SK-N-SH (cell line): ENCODE data around the gene HSPG2. TPM values are rescaled to one million over a fixed set of nuclear protein-coding genes. Genes with fewer than 3 reads are reported as not detected.
A peak's percentile ranks its signal among the peaks of the same experiment; 100 is the strongest.

ENCODE experiments used
- CTCF ChIA-PET: fragments of 300-600, 350-600 bp; formaldehyde crosslinking; extraction: SDS; loops from one replicate; lab custom pipeline; 2021; lab: Yijun Ruan, JAX
- POLR2A ChIA-PET: fragments of 350-600 bp; sonication (Branson Sonifier 250); formaldehyde crosslinking; extraction: SDS; loops from one replicate; lab custom pipeline; 2020; ENCODE audit warnings: antibody characterized with exemption, inconsistent platforms; lab: Yijun Ruan, JAX
- DNase-seq: peaks from one replicate; pipeline ENCODE4 v3.0.0; 2012
- H2AFZ ChIP-seq: fragments of 200-600 bp; sonication (generic); 2 replicates; pipeline ENCODE4 v1.8.1; 2016; ENCODE audit warnings: antibody characterized with exemption, mild to moderate bottlenecking, low read depth
- H3F3A ChIP-seq: fragments of 200-600 bp; sonication (generic); replicated peaks from 2 replicates; pipeline ENCODE3; 2016; ENCODE audit warnings: antibody characterized with exemption, mild to moderate bottlenecking; ENCODE audit not compliant: insufficient read depth
- H3K27ac ChIP-seq, 2 experiments: fragments of 200-500 bp in 1 of 2; fragments of 200-600 bp in 1 of 2; sonication (Bioruptor generic) in 1 of 2; sonication (generic), shearing (Covaris generic) in 1 of 2; 2 replicates each; pipeline versions ENCODE4 v1.5.1 to v1.6.1; 2014 to 2016; ENCODE audit warnings: low read depth in 2 of 2, inconsistent platforms in 1 of 2, low read length in 1 of 2, mild to moderate bottlenecking in 1 of 2, mixed read lengths in 1 of 2
- H3K27me3 ChIP-seq: fragments of 200-600 bp; sonication (generic), shearing (Covaris generic); 2 replicates; pipeline ENCODE4 v1.6.1; 2016; ENCODE audit warnings: mixed run types; ENCODE audit not compliant: insufficient read depth
- H3K36me3 ChIP-seq, 2 experiments: fragments of 200-500 bp in 1 of 2; fragments of 200-600 bp in 1 of 2; sonication (Bioruptor generic) in 1 of 2; sonication (generic) in 1 of 2; replicated peaks in 1 of 2; 2 replicates each; pipeline versions ENCODE3 to v1.5.1; 2014 to 2016; ENCODE audit warnings: low read length in 1 of 2, mild to moderate bottlenecking in 1 of 2; ENCODE audit not compliant: insufficient read depth in 2 of 2, control insufficient read depth in 1 of 2
- H3K4me1 ChIP-seq, 2 experiments: fragments of 200-500 bp in 1 of 2; fragments of 200-600 bp in 1 of 2; sonication (Bioruptor generic) in 1 of 2; sonication (generic), shearing (Covaris generic) in 1 of 2; 2 replicates each; pipeline versions ENCODE4 v1.5.1 to v1.6.1; 2014 to 2016; ENCODE audit warnings: low read depth in 1 of 2, low read length in 1 of 2, mixed run types in 1 of 2; ENCODE audit not compliant: insufficient read depth in 2 of 2, control insufficient read depth in 1 of 2
- H3K4me2 ChIP-seq: fragments of 200-600 bp; sonication (generic), shearing (Covaris generic); 2 replicates; pipeline ENCODE4 v1.6.1; 2017; ENCODE audit warnings: mixed run types
- H3K4me3 ChIP-seq, 2 experiments: fragments of 200-500 bp in 1 of 2; fragments of 200-600 bp in 1 of 2; sonication (Bioruptor generic) in 1 of 2; sonication (generic), shearing (Covaris generic) in 1 of 2; 2 replicates each; pipeline versions ENCODE4 v1.5.1 to v1.8.1; 2014 to 2016; ENCODE audit warnings: low read depth in 2 of 2, inconsistent platforms in 1 of 2, low read length in 1 of 2, mild to moderate bottlenecking in 1 of 2, mixed read lengths in 1 of 2, moderate library complexity in 1 of 2
- H3K79me2 ChIP-seq: fragments of 200-600 bp; sonication (generic); 2 replicates; pipeline ENCODE4 v1.8.1; 2017; ENCODE audit warnings: mild to moderate bottlenecking; ENCODE audit not compliant: insufficient read depth
- H3K9ac ChIP-seq: fragments of 200-600 bp; sonication (generic); 2 replicates; pipeline ENCODE4 v1.6.1; 2017; ENCODE audit warnings: mixed run types
- H3K9me2 ChIP-seq: fragments of 200-600 bp; sonication (generic); 2 replicates; pipeline ENCODE4 v1.6.1; 2017; ENCODE audit warnings: mixed run types
- H3K9me3 ChIP-seq: fragments of 200-600 bp; sonication (generic); 2 replicates; pipeline ENCODE4 v1.6.1; 2017; ENCODE audit warnings: mixed run types, mild to moderate bottlenecking, moderate library complexity
- H4K20me1 ChIP-seq: fragments of 200-600 bp; sonication (generic); 2 replicates; pipeline ENCODE4 v1.6.1; 2017; ENCODE audit warnings: mild to moderate bottlenecking, mixed run types; ENCODE audit not compliant: insufficient read depth
- CTCF ChIP-seq: fragments of 200-600 bp; sonication (generic); IDR thresholded peaks from 2 replicates; pipeline ENCODE4 v1.6.1; 2017; ENCODE audit warnings: antibody characterized with exemption, mild to moderate bottlenecking, moderate library complexity
- ELF1 ChIP-seq: IDR thresholded peaks from 2 replicates; pipeline ENCODE4 v1.4.0; 2012
- EZH2phosphoT487 ChIP-seq: fragments of 200-600 bp; sonication (generic); IDR thresholded peaks from 2 replicates; pipeline ENCODE4 v1.6.1; 2017; ENCODE audit warnings: low read depth, mixed run types, mild to moderate bottlenecking, antibody characterized with exemption, moderate library complexity, borderline replicate concordance
- FOXJ3 ChIP-seq: sonication (generic); formaldehyde crosslinking; IDR thresholded peaks from 2 replicates; pipeline ENCODE4 v1.5.1; 2020; ENCODE audit warnings: mild to moderate bottlenecking, missing genetic modification reagents
- GABPA ChIP-seq: IDR thresholded peaks from 2 replicates; pipeline ENCODE4 v1.4.0; 2012; ENCODE audit warnings: low read depth, mild to moderate bottlenecking
- GATA2 ChIP-seq: sonication (generic); formaldehyde crosslinking; IDR thresholded peaks from 2 replicates; pipeline ENCODE4 v1.5.0; 2020; ENCODE audit warnings: mild to moderate bottlenecking, missing genetic modification reagents
- MXI1 ChIP-seq: IDR thresholded peaks from 2 replicates; pipeline ENCODE4 v1.6.1; 2012; ENCODE audit warnings: mild to moderate bottlenecking, low read depth, low read length, improper control_type of control experiment
- PBX3 ChIP-seq: IDR thresholded peaks from 2 replicates; pipeline ENCODE4; 2012
- POLR2AphosphoS5 ChIP-seq: IDR thresholded peaks from 2 replicates; pipeline ENCODE4 v1.6.1; 2012; ENCODE audit warnings: low read depth, low read length
- RCOR1 ChIP-seq: fragments of 150-350 bp; IDR thresholded peaks from 2 replicates; pipeline ENCODE4 v1.6.1; 2017; ENCODE audit warnings: antibody characterized with exemption, low read length
- SMC3 ChIP-seq: IDR thresholded peaks from 2 replicates; pipeline ENCODE4 v1.6.1; 2012; ENCODE audit warnings: low read depth, low read length, improper control_type of control experiment
- TAF1 ChIP-seq: IDR thresholded peaks from 2 replicates; pipeline ENCODE4 v1.6.1; 2012; ENCODE audit warnings: low read depth, mild to moderate bottlenecking, low read length, moderate library complexity, borderline replicate concordance
- TEAD4 ChIP-seq: IDR thresholded peaks from 2 replicates; pipeline ENCODE4 v1.4.0; 2012; ENCODE audit warnings: mild to moderate bottlenecking, borderline replicate concordance; ENCODE audit not compliant: insufficient read depth
- WGBS: methylation state at CpG from one replicate; pipeline ENCODE4 v1.1.6; 2017; ENCODE audit warnings: low lambda C conversion rate; 5-methylcytosine and 5-hydroxymethylcytosine counted together
- polyA plus RNA-seq, 3 experiments: library from polyadenylated mRNA; depleted of rRNA; stranded (reverse); fragments of >200 nt; gene quantifications; 2 replicates each; pipeline ENCODE4 v1.2.3, GENCODE V29; 2012
- TF ChIP-seq, protein P1 (sequence below): IDR thresholded peaks from 2 replicates; pipeline ENCODE4 v1.4.0; 2012; ENCODE audit warnings: low read depth
- TF ChIP-seq, protein P2 (sequence below): fragments of 150-350 bp; IDR thresholded peaks from 2 replicates; pipeline ENCODE4 v1.6.1; 2016; ENCODE audit warnings: mild to moderate bottlenecking, low read depth, low read length

The HSPG2 gene
- polyA plus RNA-seq, 1 of the 3 experiments (the other 2 are of a cell fraction): 28.9 TPM

- POLR2A ChIA-PET: no interaction called here
- Histone ChIP-seq H4K20me1 (no peaks in the 10 kb centered on the region), H3K4me2 (no peak overlapping the region), H3K9ac (no peak overlapping the region), H2AFZ (no peak overlapping the region), H3K36me3 (peaks cover 0 to 8% of the 10 kb centered on the region in 2 experiments), H3K79me2 (no peaks in the 10 kb centered on the region), H3K27me3 (no peaks in the 10 kb centered on the region), H3F3A (peaks cover 13% of the 10 kb centered on the region), H3K4me1 (no peaks in the 10 kb centered on the region; a peak in 1 of 4 replicates), H3K9me2 (no peaks in the 10 kb centered on the region), H3K9me3 (no peaks in the 10 kb centered on the region), H3K27ac (no peak overlapping the region), H3K4me3 (no peak overlapping the region)
- no peak for TF ChIP-seq ELF1
- TF ChIP-seq POLR2AphosphoS5: no peak
- no peak for TF ChIP-seq SMC3
- no peak for TF ChIP-seq GATA2 (CRISPR knock-in tag)
- no peak for TF ChIP-seq GABPA
- TF ChIP-seq RCOR1: no peak
- TF ChIP-seq MXI1: no peak
- TF ChIP-seq, protein P1, sequence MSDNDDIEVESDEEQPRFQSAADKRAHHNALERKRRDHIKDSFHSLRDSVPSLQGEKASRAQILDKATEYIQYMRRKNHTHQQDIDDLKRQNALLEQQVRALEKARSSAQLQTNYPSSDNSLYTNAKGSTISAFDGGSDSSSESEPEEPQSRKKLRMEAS: no peak
- TF ChIP-seq, protein P2, sequence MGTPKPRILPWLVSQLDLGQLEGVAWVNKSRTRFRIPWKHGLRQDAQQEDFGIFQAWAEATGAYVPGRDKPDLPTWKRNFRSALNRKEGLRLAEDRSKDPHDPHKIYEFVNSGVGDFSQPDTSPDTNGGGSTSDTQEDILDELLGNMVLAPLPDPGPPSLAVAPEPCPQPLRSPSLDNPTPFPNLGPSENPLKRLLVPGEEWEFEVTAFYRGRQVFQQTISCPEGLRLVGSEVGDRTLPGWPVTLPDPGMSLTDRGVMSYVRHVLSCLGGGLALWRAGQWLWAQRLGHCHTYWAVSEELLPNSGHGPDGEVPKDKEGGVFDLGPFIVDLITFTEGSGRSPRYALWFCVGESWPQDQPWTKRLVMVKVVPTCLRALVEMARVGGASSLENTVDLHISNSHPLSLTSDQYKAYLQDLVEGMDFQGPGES: no peak
- TF ChIP-seq TAF1: no peak
- no peak for TF ChIP-seq CTCF
- TF ChIP-seq TEAD4: no peak
- TF ChIP-seq PBX3: no peak
- no peak for TF ChIP-seq EZH2phosphoT487
- TF ChIP-seq FOXJ3 (CRISPR knock-in tag): no peak
- DNase-seq: peak; percentile 97
- WGBS: 53% methylated on average over 9 of the region's 10 CpGs
- CTCF ChIA-PET: no interaction called here
Observed at GRCh38 chr1:21818656-21819055, 118.5 kb downstream of the HSPG2 start.
